ENCODE results near the gene PKD1.

Gene PKD1

DNA sequence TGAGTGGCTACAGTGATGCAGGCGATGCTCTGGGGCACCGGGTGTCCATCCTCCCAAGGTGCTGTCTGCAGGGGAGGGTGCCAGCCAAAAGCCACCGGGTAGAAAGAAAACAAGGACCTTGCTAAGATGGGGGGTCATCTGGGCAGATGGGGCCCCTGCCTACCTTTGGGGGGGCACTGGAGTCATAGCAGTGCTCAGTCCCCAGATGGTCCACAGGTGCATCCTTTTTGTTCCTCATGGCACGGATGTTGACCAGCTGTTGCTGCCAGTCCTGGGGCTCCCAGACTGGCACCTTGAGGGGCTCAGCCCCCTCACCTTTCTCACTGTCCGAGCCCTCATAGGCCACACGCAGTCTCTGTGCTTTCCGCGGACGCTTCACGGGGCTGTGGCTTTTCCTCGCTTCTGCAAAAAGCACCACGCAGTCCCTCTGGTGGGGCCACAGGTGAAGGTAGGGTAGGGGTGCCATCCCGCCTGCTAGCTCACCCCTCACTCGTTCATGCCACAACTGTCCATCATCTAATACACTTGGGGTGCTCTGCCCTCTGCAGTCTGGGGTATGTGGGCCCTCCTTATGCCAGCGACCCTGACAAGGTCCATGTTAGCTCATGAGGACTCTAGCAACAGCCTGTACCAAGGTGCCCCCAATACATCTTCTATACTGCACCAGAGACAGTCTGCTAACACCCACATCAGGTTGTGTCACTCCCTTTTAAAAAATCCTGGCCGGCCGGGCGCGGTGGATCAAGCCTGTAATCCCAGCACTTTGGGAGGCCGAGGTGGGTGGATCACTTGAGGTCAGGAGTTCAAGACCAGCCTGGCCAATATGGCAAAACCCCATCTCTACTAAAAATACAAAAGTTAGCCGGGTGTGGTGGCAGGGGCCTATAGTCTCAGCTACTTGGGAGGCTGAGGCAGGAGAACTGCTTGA, 89.5 kb downstream of the PKD1 start:
- DNase-seq (ENCODE audit: low read depth): no peak

DNA sequence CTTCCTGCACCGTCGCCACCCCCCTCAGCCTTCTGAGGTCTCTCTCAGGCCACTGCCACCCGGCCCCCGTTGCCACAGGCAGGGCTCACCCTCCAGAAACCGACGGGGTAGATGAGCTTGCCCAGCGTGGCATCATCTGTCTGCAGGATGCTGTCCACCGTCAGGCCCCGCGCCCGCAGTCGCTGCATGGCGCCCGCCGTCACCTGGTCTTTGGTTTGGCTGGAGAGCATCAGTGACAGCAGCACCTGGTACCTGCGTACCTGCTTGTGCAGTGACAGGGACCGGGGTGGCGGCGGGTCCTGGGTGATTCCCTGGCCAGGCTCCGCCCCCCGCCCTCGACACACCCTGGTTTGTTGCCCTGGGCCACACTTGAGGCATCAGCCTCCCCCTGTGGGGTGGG, 91.2 kb downstream of the PKD1 start:
- no peak for DNase-seq (ENCODE audit: low read depth)

DNA sequence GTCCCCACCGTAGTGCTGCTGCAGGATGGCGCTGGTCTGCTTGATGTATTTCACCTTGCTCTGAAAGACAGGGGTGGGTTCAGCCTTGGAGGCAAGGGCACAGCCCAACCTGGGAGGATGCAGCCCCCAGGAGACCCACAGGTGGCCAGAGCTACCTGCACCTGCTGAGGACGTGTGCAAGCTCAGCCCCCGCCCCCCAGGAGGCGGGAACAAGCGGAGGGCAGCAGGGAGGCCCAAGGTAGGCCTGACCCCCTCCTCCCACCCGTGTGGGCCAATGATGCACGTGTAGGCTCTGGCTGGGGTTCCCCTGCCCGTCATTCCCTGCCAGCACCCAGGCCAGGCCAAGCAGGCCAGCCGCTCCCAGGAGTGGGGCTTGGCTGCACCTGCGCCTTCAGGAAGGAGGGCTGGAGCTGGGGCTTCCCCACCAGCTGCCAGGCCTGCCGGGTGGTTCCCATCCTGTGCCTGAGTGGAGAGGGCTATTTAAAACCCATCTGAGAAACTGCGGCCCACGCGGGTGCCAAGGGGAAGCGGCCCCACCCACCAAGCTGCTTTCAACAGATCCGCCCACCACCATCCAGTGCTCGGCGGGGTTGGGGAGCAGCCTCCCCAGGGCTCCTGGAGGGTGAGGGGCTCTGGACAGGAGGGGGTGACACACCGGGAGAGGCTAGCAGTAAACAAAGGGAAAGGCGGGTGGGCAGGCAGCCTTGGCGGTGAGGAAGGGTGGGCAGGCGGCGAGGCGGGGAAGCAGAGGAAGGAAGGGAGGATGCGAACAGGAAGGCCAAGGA, 91.8 kb downstream of the PKD1 start:
- no peak for DNase-seq (ENCODE audit: low read depth)

DNA sequence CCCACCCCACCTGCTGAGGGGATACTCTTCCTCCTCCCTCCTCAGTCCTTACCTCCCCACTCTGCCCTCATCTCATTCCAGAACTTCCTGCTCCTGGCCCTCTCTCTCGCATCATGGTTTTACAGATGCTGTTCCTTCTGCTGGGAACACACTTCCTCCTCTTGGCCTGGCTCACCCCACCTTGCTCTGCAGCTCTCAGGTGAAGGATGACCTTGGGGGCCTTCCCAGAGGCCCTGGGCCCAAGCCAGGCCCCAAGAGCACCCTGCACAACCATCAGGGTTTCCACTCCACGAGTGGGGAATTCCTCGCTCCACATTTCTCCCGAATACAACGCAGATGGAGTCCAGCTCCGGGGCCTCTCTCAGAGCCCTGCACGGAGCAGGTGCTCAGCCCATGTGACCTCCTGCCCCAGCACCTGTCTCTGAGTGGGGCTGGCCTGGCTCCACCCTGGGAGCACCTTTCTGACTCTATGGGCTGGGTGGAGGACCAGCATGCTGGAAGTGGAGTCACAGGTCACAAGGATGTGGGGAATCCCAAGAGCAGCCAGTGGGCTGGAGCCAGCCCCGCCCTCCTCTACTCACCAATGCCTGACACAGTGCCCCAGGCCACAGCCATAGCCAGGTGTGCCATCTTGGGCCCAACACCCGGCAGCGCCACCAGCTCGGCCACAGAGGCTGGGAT, 92.6 kb downstream of the PKD1 start:
- DNase-seq (ENCODE audit: low read depth): no peak

DNA sequence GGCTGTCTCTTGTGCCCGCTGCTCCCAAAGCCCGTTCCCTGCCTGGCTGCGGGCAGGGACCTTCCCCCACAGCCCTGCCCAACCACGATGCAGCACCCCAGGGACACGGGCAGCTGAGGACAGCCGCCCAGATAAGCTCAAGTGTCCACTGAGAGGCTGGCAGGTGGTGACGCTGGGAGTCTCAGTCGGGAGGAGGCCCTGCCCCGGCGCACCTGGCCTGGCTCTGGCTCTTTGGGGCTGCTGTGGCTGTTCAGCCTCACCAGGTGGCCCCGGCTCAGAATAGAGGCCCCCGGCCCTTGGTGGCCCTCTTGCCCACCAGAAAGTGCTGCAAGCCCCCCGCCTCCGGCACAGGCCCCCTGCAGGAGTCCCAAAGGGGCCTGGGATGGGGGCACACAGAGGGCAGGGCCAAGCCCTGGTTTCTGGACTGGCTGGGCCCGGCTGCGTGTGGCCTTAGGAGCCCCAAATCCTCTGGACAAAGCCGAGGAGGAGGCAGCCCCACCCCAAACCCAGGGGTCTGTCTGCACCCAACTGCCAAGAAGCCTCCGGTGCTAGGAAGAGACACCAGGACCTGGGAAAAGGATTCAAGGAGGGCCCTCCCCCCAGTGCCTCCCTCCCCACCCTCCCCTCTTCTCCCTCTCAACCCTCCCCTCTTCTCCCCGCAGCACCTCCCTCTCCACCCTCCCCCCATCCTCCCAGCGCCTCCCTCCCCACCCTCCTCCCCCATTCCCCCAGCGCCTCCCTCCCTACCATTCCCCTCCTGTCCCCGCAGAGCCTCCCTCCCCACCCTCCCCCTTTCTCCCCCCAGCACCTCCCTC, 93.3 kb downstream of the PKD1 start:
- DNase-seq (ENCODE audit: low read depth): no peak

DNA sequence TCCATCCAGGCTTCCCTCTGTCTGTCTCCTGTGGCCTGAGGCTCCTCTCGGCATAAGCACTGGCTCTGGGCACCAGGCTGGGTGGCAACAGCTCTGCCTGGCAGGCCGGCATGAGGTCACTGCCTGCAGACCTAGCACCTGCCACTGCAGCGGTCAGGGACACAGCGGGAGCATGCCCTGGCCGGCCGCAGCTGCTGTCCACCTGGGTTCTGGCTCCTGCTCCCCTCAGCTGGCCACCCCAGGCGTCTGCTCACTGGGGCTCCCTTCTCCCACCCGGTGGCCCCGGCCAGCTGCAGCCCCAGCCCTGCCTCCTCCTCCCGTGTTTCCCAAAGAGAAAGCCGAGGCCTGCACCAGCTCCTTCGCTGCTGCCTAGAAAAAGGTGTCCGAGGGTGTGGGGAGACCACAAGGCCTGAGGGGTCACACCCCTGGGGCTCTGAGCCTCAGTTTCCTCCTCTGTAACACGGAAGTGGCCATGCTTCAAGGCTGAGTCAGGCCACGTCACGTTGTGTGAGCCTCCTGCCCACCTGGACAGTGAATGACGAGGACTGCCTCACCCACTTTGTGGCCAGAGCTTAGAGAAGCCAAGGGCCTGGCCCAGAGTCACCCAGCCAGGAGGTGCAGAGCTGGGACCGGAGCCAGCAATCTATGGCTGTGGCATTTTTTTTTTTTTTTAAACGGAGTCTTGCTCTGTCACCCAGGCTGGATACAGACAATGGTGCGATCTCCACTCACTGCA, 94.7 kb downstream of the PKD1 start:
- no peak for DNase-seq (ENCODE audit: low read depth)

DNA sequence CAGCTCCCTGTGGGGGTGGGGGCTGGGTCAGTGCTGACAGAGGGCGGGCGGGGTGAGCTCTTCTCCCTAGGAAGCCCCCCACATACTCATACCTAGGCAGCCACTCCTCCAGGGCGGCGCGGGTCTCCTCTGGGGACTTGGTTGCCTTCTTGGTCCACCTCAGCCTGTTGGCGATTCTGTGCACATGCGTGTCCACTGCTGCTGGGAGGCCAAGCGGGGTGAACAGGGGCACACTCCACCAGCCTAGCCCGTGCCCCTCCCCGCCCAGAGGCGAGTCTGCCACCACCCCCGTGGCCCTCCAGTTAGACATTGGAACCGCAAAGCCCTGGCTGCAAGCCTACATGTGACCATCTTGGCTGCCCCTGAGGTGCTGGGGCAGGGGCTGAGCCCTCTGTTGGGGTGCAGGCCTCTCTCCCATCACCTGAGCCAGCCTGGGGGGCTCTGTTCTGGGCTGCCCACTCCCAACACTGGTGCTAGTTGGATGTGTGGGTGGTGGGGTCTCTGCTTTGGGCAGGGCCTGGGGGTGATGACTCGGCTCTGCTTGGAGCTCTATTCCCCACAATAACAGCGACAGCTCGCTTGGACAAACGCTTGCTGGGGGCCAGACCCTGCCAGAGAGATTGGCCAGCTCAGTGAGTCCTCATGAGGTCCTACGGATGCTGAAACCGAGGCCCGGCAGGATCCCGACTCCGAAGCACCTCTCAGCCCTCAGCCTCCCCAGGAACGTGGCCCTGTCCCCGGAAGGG, 95.5 kb downstream of the PKD1 start:
- DNase-seq (ENCODE audit: low read depth): no peak

DNA sequence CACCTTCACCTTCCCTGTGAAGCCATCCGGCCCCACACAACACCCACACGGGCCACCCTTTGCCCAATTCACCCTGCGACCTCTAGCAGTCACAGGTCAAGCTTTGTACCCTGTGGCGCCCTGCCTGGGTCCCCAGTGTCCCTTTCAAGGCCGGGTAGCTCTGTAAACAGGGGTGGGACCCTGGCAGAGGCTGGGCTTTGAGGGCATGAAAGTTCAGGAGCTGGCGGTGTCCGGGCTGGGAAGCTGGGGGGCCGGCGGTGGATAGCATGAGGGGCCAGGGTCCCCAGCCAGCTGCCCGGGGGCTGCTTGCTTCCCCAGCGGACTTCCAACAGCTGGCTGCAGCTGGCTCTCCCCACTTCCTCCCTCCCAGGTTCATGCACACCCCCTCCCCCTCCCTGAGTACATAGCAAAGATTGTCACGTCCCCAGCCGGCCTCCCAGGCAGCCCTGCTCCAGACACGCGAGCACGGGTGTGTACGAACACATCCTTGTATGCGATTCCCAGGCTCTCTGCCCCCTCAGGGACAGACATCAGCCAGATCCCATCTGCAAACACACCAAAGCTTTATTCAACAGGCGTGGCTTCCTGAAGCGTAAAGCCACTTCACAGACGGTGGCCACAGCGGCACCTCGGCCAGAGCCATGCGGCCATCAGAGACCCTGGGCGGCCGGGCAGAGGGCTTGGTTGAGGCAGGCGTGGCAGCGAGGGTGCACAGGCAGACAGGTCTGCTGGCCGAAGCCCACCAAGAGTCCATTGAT, 96.2 kb downstream of the PKD1 start:
- DNase-seq (ENCODE audit: low read depth): no peak
